Natural killer cell (primary cell): ENCODE data around the gene AKTIP. TPM values are rescaled to one million over a fixed set of nuclear protein-coding genes. Genes with fewer than 3 reads are reported as not detected.

ENCODE experiments used
- ATAC-seq, 3 donors: fragments of 150-1000 bp in 2 of 3; fragments of 200-7000 bp in 1 of 3; cut with Tn5 transposase; 1 replicate in 1 of 3; 2 replicates in 2 of 3; pipeline ENCODE4 v1.10.0; 2021; ENCODE audit warnings: mild to moderate bottlenecking in 2 of 3, moderate library complexity in 2 of 3
- DNase-seq, 2 donors: peaks; one replicate each; pipeline versions ENCODE4 v3.0.0 to v3.0.0-alpha.2; 2013 to 2021; ENCODE audit warnings: mixed read lengths in 1 of 2
- H3K27ac ChIP-seq: one replicate; pipeline ENCODE4 v1.5.1; 2013; ENCODE audit warnings: mild to moderate bottlenecking, low read length
- H3K27me3 ChIP-seq: one replicate; pipeline ENCODE4 v1.6.1; 2013; ENCODE audit warnings: low read length; ENCODE audit not compliant: control insufficient read depth, insufficient read depth
- H3K36me3 ChIP-seq: one replicate; pipeline ENCODE4 v1.6.1; 2013; ENCODE audit warnings: low read length; ENCODE audit not compliant: control insufficient read depth, insufficient read depth
- H3K4me1 ChIP-seq: one replicate; pipeline ENCODE4 v1.6.1; 2013; ENCODE audit warnings: low read length; ENCODE audit not compliant: control insufficient read depth, insufficient read depth
- H3K4me3 ChIP-seq: one replicate; pipeline ENCODE4 v1.5.1; 2013; ENCODE audit warnings: low read length
- H3K9me3 ChIP-seq: one replicate; pipeline ENCODE4 v1.6.1; 2013; ENCODE audit warnings: low read length; ENCODE audit not compliant: control insufficient read depth, insufficient read depth
- H3K27ac Mint-ChIP-seq, 2 donors: one replicate each; pipeline ENCODE4 v1.8.0; 2022; ENCODE audit warnings: mild to moderate bottlenecking in 2 of 2, mixed read lengths in 2 of 2, moderate library complexity in 1 of 2
- H3K27me3 Mint-ChIP-seq, 2 donors: one replicate each; pipeline ENCODE4 v1.8.0; 2022; ENCODE audit warnings: low read depth in 2 of 2, mixed read lengths in 2 of 2
- H3K36me3 Mint-ChIP-seq: one replicate; pipeline ENCODE4 v1.8.0; 2022; ENCODE audit warnings: mixed read lengths
- H3K4me1 Mint-ChIP-seq, 2 donors: one replicate each; pipeline ENCODE4 v1.8.0; 2022; ENCODE audit warnings: mixed read lengths in 2 of 2
- H3K4me3 Mint-ChIP-seq: one replicate; pipeline ENCODE4 v1.8.0; 2022; ENCODE audit warnings: mild to moderate bottlenecking, moderate library complexity, mixed read lengths
- H3K9me3 Mint-ChIP-seq, 2 donors: one replicate each; pipeline ENCODE4 v1.8.0; 2022; ENCODE audit warnings: mixed read lengths in 2 of 2
- CTCF ChIP-seq: fragments of 200-600 bp; IDR thresholded peaks from one replicate; pipeline ENCODE4 v1.8.0; 2022; ENCODE audit warnings: antibody characterized with exemption
- WGBS: methylation state at CpG from one replicate; pipeline ENCODE4 v1.1.7; 2013; ENCODE audit warnings: missing lambda C conversion rate; ENCODE audit not compliant: insufficient coverage; 5-methylcytosine and 5-hydroxymethylcytosine counted together
- intact Hi-C: fragments of 100-400 bp; cut with micrococcal nuclease; formaldehyde crosslinking; loops from one replicate; pipeline ENCODE4 v1.14.2; 2022
- total RNA-seq, 4 donors: library from RNA; stranded (reverse); fragments of 120-200 nt in 1 of 4; gene quantifications; one replicate each; pipeline versions ENCODE4 v1.2.3 to v1.2.4, GENCODE V29; 2013 to 2022

Gene AKTIP
- total RNA-seq, 3 donors from 2014 or later (not counting 1 experiment from before 2014, with no cell fraction given): 22.0 to 33.2 (median 23.2) TPM

GRCh38 chr16:53509906-53510703 is 7.1 kb upstream of the AKTIP start:
- intact Hi-C loops: loop anchor here (10.0 kb wide), 2 partner anchors 375 to 455 kb away; partner anchors contain the start of genes CHD9 and CHD9NB
- Mint-ChIP-seq H3K36me3 (no peaks in the 10 kb centered on the region), H3K27ac (peak overlapping the region; percentile 46 to 80), H3K4me3 (peak overlapping the region; percentile 63), H3K4me1 (peaks cover 43 to 52% of the 10 kb centered on the region in 2 donors), H3K27me3 (no peaks in the 10 kb centered on the region), H3K9me3 (no peaks in the 10 kb centered on the region)
- Histone ChIP-seq H3K4me1 (peaks cover 40% of the 10 kb centered on the region), H3K27ac (no peak overlapping the region), H3K4me3 (no peak overlapping the region), H3K36me3 (no peaks in the 10 kb centered on the region), H3K9me3 (no peaks in the 10 kb centered on the region), H3K27me3 (no peaks in the 10 kb centered on the region)
- peak; percentile 97 for TF ChIP-seq CTCF
- ATAC-seq (peak; percentile 76 to 81 (median 76)), DNase-seq (peak; percentile 34 to 85)
- 43% methylated on average over 29 of the region's 29 CpGs for WGBS

GRCh38 chr16:53507464-53508179 is 4.6 kb upstream of the AKTIP start:
- Mint-ChIP-seq H3K4me3 (no peak overlapping the region), H3K9me3 (no peaks in the 10 kb centered on the region), H3K27me3 (no peaks in the 10 kb centered on the region), H3K36me3 (no peaks in the 10 kb centered on the region), H3K27ac (no peak overlapping the region), H3K4me1 (peaks cover 42 to 49% of the 10 kb centered on the region in 2 donors)
- Histone ChIP-seq H3K27ac (no peak overlapping the region), H3K4me3 (no peak overlapping the region), H3K36me3 (no peaks in the 10 kb centered on the region), H3K27me3 (no peaks in the 10 kb centered on the region), H3K4me1 (peaks cover 42% of the 10 kb centered on the region), H3K9me3 (no peaks in the 10 kb centered on the region)
- ATAC-seq (no peak), DNase-seq (no peak)
- WGBS: 91% methylated on average over 11 of the region's 12 CpGs
- intact Hi-C loops: loop anchor here (10.0 kb wide), 1 partner anchor 373 kb away; no protein-coding TSS in a partner anchor
- TF ChIP-seq CTCF: no peak

GRCh38 chr16:53506254-53506653 is 3.2 kb upstream of the AKTIP start:
- Histone ChIP-seq H3K36me3 (no peaks in the 10 kb centered on the region), H3K4me1 (peaks cover 43% of the 10 kb centered on the region), H3K27me3 (no peaks in the 10 kb centered on the region), H3K9me3 (no peaks in the 10 kb centered on the region), H3K4me3 (no peak overlapping the region), H3K27ac (no peak overlapping the region)
- Mint-ChIP-seq H3K4me3 (no peak overlapping the region), H3K36me3 (no peaks in the 10 kb centered on the region), H3K27ac (no peak overlapping the region), H3K4me1 (peaks cover 42 to 48% of the 10 kb centered on the region in 2 donors), H3K27me3 (no peaks in the 10 kb centered on the region), H3K9me3 (no peaks in the 10 kb centered on the region)
- ATAC-seq (no peak), DNase-seq (no peak)
- 93% methylated on average over 3 of the region's 3 CpGs for WGBS
- no peak for TF ChIP-seq CTCF
- intact Hi-C loops: loop anchor here (10.0 kb wide), 1 partner anchor 371 kb away; no protein-coding TSS in a partner anchor
